ENCODE measurements around the gene MCTP2.
"Not testable (repeated sequence)": the region's sequence is repeated elsewhere in the genome, so short reads cannot be mapped to it uniquely, and the experiment has no call there.

Gene MCTP2

GRCh38 chr15:94470492-94470891, 239.1 kb downstream of the MCTP2 start:
- DNase-seq, result no peak

- no peak for DNase-seq
These were observed 245.3 kb downstream of the MCTP2 start for GRCh38 chr15:94476686-94477085.

GRCh38 chr15:94477913-94478553, 246.7 kb downstream of the MCTP2 start:
- DNase-seq, result no peak

GRCh38 chr15:94478763-94479162, 247.4 kb downstream of the MCTP2 start:
- no peak for DNase-seq

GRCh38 chr15:94480289-94480834, 249.0 kb downstream of the MCTP2 start:
- DNase-seq, result no peak

- DNase-seq, result no peak
These were observed 253.9 kb downstream of the MCTP2 start for GRCh38 chr15:94485148-94485719.

GRCh38 chr15:94487635-94488034, 256.3 kb downstream of the MCTP2 start:
- DNase-seq, result no peak

- DNase-seq, result no peak
These were observed 261.8 kb downstream of the MCTP2 start for GRCh38 chr15:94493176-94493575.

- DNase-seq, result not testable (repeated sequence)
These were observed 262.2 kb downstream of the MCTP2 start for GRCh38 chr15:94493586-94493985.

GRCh38 chr15:94494732-94495131, 263.4 kb downstream of the MCTP2 start:
- DNase-seq, result no peak

GRCh38 chr15:94503293-94503692, 271.9 kb downstream of the MCTP2 start:
- no peak for DNase-seq

GRCh38 chr15:94509259-94509658, 277.9 kb downstream of the MCTP2 start:
- no peak for DNase-seq

GRCh38 chr15:94522125-94522524, 290.8 kb downstream of the MCTP2 start:
- no peak for DNase-seq

- no peak for DNase-seq
These were observed 292.5 kb downstream of the MCTP2 start for GRCh38 chr15:94523873-94524272.

- no peak for DNase-seq
These were observed 293.2 kb downstream of the MCTP2 start for GRCh38 chr15:94524565-94524964.

GRCh38 chr15:94526071-94526689, 294.8 kb downstream of the MCTP2 start:
- DNase-seq, result no peak

- DNase-seq, result no peak
These were observed 300.9 kb downstream of the MCTP2 start for GRCh38 chr15:94532226-94532625.

Measured in NCI-H524 treated with DMSO at 0.1 percent for 48 hours (cell line).